Hematopoietic multipotent progenitor cell treated with erythropoietin and hydrocortisone succinate and interleukin-3 and kit ligand, for 4 days (in vitro differentiated cells): Measurements from ENCODE around the gene LTA4H.

Experiments
- DNase-seq: peaks from one replicate; pipeline ENCODE4 v3.0.0-alpha.2; 2015

Gene LTA4H

DNA sequence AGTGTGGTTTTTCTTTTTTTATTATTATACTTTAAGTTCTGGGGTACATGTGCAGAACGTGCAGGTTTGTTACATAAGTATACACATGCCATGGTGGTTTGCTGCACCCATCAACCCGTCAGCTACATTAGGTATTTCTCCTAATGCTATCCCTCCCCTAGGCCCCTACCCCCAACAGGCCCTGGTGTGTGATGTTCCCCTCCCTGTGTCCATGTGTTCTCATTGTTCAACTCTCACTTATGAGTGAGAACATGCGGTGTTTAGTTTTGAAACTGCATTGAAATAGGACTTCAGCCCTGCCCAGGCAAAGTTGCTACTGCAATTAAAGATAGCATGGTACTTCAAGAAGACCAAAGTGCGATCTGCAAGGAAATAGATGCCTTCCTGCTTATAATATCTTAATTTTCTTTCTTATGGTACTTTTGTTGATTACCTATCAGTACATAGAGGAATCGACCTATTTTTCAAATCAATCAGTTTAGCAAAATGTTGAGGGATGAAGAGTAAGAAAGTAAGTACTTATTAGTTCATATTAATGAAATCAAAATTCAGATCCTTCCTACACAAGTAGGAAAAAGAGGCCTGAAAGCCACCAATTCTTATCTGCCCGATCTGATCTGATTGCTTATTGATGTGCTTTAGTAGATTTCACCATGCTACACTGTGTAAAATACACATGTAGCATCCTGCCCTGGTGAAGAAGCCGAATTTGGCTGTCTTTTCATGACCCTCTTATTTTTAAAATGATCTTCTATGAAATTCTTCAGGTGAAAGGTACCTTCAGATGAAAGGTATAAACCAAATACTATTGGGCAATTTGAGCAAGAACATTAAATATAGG lies 1.6 kb downstream of the LTA4H start:
- peak; percentile 32 for DNase-seq

DNA sequence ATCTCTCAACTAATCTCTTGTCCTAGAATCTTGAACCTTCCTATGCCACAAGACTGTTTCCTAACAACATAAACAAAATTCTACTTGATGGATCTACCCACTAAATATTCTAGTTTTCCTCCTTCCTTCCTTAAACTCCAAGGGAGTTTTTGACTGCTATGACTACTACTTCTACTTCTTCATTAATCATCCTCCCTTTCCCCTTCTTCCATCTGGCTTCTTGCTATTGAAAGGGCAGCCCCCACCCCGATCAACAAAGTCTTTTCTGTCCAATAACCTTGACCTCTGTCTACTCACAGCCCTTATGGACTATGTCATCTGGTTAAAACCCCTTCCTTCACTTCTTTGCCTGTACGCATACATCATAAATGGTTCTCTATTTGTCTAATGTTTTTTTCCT lies 5.6 kb downstream of the LTA4H start:
- DNase-seq, result no peak

DNA sequence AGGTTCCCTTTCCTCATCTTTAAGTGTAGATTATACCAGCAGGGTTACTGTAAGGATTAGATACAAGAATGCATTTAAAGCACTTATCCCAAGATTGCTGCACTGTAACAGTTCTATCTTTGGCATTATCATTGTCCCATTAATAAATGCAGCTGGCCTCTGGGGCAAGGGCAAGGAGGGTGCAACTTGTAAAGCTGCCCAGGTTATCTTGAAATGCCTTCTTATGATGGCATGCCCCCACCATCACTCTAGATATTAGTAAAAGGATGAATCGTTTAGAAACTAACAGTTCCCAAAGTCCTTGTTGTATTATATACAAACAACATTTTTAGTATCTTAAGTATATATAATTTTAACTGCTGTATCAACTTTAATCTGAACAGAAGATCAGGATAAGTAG lies 6.8 kb downstream of the LTA4H start:
- no peak for DNase-seq

DNA sequence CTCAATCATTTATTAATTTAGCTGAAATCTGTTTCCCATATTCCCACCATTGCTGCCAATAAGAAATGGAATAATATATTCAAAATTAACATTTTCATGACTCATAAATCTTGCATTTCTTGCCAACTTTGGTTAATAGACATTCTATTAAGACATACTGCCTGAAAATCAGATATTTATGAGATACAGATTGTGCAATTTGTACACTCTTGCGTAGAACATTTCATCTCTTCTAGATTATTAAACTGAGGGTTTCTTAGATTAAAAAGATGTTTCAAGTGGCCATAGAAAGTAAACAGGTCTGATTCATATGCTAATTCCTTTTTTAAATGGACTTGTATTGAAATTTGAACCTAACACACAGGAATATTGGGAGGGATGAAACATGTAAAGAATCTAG lies 9.1 kb downstream of the LTA4H start:
- no peak for DNase-seq

DNA sequence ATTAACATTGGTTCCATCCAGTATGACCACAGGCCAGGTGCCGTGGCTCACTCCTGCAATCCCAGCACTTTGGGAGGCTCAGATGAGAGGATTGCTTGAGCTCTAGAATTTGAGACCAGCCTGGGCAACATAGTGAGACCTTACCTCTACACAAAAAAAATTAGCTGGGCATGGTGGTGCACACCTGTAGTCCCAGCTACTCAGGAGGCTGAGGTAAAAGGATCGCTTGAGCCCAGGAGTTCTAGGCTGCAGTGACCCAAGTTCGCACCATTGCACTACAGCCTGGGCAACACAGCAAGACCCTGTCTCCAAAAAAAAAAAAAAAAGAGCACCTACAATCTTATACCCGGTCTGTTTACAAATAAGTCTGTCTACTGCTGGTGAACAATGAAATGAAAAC lies 9.9 kb downstream of the LTA4H start:
- no peak for DNase-seq

DNA sequence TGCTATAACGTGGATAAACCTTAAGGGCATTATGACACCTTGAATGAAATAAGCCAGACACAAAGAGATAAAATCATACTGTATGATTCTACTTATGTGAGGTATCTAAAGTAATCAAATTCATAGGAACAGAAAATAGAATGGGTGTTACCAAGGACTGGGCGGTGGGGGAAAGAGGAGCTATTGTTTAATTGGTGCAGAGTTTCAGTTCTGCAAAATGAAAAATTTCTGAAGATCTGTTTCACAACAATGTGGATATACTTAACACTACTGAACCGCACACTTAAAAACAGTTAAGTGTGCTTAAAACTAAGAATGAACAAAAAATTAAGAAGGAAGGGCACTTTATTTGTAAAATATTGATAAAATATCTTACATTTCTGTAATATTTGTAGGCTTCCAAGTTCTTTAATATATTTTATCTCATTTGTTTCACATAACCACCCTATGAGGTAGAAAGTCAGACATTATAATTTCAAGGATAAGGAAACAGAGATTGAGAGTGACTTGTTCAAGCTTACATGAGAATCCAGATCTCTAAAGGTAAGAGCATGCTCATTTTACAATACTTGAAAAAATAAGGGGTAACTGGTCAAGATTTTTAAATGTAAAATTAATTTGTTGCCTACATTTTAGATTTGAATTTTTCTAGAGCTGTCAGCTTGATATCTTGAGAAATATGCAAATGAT lies 14.9 kb downstream of the LTA4H start:
- DNase-seq, result no peak

DNA sequence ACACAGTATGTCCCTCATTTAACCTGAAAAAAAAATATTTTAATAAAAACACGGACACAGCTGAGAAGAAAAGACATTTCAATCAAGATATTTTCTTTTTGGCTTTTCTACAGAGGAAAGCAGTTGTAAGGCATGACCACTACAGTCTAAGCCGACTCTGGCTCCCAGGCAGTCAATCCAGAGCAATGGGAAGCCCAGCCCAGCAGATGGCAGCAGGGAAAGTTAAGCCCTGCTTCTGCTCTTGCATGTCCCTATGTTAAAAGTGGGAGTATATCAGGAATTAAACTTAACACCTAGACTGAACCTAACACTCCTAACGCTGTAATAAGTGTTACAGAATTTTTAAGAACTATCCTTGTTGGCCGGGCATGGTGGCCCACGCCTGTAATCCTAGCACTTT lies 19.7 kb downstream of the LTA4H start:
- peak; percentile 51 for DNase-seq

DNA sequence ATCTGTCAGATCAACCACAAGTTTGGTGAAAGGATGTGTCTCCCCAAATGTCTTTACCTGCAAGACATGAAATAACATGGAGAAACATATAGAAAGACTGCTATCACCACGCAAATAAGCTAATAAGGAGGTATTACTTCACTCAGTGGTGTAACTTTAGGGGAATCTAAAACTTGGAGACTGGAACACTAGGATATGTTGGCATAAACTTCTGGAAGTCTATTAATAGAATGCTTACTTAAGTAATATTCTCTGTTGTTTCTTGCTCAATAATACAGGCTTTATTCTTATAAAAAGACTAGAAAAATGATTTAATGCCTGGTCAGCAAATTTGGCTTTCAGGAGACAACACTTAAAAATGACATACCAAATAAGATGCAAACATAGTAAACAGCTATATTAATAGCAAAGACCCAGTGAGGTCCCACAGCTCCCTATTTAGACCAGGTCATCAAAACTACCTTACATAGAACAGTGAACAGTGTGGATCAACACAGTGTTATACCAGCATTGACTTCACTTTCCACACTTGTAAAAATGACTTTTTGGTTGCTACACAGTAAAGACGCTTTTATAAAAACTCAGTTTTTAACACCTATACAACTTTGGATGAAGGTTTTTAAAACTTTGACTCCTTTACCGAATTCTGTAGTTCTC lies 20.3 kb downstream of the LTA4H start:
- DNase-seq, result no peak

DNA sequence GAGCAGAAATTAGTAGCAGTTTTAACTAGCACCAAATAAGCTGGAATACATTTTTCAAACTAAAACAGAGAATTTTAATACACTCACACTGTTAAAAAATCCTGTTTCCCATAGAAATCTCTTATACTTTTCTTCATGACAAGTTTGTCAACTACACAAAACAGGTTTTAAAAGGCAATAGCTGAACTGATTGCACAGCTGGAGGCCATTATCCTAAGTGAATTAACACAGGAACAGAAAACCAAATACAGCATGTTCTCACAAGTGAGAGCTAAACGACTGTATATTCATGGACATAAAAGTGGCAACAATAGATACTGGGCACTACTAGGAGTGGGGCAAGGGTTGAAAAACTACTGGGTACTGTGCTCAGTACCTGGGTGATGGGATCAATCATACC lies 27.7 kb downstream of the LTA4H start:
- no peak for DNase-seq

DNA sequence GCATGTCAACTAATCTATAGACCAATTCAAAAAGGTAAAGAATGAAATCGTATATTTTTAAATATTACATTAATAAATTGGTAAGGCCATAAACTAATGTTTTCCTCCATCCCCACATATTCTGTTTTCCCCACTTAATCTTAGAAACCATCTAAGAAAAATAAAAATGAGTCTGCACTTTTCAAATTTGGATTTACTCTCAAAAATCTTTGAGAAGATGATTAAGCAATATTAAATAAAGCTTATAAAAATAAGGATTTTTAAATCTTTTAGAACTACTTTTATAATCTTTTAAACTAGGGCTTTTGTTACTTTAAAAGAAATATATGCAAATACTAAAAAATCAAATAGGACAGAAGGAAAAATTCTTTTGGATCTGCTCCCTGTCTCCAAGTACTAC lies 28.7 kb downstream of the LTA4H start:
- DNase-seq, result no peak

DNA sequence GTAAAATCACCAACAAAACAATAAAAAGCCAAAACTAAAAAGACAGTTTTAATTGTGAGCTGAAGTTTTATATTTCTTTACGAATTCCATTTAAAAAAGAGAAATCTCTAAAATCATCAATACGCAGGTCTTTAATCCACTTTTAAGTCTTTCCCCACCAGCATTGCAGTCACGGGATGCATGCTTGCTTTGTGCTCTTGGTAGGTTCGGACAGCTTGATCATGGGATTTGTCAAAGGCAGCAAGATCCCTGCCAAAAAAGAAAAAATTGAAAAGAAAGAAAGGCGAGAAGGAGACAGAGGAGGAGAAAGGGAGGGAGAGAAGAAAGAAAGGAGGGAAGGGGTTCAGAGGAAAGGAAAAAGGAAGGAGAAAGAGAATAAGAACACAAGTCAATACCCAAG lies 34.5 kb downstream of the LTA4H start:
- no peak for DNase-seq

DNA sequence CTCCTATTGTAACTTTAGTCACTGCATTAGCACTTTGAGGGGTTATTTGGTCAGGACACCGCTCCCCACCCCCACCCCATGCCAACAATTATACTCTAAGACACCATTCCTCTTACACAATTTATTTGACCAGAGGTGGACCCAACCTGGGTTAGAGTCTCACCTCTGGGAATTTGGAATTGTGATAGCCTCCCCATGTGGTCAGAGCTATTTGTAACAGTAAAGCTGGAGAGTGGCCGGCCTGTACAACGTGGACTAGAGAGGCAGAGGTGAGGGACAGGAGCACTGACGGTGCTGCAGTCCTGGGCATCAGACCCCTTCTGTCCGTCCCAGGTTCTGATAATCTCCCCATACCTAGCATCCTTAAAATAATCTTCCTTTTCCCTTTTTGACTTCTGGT lies 35.9 kb downstream of the LTA4H start:
- no peak for DNase-seq

DNA sequence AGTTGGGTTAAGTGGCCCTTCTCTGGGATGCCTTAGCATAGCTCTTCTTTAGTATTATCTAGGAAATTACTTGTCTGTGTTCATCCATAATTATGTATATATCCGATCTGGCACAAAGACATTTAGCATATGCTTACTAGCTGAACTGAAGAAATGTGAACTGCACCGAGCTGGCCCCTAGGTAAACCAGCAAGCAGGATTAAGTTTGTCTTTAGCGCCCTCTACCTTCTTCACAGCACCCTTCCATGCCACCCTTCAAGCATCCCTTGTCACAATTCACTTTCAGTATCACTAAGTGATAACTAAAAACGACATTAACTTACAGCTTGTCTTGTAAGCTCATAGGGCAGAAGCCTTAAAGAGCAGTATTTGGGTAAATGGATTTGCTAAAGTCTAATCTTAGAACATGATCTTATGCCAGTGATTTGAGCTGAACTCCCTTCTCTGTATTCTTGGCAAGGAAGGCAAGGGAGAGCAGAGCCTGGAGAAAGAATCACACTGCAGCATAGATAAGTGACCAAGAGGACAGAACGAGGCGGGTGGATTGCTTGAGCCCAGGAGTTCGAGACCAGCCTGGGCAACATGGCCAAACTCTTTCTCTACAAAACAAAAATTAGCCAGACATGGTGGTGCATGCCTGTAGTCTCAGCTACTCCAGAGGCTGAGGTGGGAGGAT lies 36.6 kb downstream of the LTA4H start:
- peak; percentile 90 for DNase-seq

DNA sequence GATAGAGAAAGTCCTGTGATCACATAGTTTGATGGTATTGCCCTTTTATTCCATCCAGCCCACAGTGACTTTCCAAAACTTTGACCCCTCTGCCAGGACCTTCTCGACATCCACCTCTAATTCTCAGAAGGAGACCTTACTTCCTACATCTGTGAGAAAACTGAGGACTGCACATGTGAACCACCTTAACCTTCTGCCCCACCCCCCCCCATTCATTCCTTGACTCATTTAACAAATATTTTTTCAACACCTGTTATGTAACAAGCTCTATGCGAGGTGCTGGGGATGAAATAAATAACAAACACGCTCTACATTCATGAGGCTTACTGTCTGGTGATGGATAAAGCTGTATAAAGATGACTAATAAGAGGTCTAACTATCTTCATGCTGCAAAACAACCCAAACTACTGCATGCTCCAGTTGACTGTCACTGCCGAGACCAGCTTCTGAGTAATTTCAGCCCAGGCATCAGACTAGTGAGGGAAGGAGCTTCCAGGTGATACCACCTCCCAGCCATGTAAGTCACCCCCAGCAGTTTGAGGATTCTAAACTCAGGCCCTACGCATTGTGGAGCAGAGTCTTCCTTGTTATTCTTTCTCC lies 37.4 kb downstream of the LTA4H start:
- DNase-seq, result no peak

DNA sequence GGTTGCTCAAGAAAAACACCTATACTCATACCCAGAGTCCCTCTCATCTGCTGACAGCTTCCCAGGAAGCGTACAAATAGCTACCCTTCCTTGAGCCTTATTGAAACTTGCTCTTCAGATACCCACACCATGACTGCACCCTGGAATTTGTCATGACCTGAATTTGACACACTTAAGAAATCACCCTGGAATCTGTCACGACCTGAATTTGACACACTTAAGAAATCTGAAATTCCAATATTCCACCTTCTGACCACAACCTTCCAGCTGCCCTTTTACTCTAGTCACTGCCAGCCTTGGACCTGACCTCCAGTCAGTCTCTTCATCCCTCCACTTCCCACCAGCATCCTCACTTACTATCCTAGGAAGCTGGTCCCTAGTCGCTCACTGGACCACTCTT lies 38.1 kb downstream of the LTA4H start:
- no peak for DNase-seq

DNA sequence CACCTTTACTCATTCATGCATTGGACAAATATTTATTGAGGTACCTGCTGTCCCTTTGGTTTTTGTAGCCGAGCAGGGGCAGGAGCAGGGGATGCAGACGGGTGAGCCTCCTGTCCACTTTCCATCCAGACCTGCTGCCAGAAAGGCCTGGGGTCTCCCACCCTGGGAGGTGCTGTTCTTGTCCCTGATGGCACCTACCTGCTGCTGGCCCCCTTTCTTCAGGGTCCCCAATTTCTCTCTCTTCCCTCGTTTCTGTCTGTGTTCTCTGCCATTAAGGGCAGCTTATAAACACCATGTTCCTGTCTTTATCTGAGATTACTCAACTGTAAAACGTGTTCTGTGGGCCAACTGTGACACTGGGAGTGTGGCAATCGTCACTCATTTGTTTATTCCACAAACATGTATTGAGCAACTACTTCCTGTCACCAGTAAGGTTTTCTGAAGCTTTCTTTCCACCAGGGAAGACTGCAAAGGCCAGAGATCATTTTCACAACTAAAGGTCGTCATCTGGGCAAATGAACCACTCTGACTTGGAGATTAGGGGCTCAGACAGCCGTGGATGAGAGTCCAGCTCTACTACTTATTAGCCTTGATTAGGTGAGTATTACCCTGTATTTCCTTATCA lies 39.2 kb downstream of the LTA4H start, which contains the start of gene HAL:
Gene HAL, minus strand, starts transcription at position 311 of the 625 bp plus-strand sequence. CDS start 434 bp downstream, outside the sequence.
- peak; percentile 83 for DNase-seq

DNA sequence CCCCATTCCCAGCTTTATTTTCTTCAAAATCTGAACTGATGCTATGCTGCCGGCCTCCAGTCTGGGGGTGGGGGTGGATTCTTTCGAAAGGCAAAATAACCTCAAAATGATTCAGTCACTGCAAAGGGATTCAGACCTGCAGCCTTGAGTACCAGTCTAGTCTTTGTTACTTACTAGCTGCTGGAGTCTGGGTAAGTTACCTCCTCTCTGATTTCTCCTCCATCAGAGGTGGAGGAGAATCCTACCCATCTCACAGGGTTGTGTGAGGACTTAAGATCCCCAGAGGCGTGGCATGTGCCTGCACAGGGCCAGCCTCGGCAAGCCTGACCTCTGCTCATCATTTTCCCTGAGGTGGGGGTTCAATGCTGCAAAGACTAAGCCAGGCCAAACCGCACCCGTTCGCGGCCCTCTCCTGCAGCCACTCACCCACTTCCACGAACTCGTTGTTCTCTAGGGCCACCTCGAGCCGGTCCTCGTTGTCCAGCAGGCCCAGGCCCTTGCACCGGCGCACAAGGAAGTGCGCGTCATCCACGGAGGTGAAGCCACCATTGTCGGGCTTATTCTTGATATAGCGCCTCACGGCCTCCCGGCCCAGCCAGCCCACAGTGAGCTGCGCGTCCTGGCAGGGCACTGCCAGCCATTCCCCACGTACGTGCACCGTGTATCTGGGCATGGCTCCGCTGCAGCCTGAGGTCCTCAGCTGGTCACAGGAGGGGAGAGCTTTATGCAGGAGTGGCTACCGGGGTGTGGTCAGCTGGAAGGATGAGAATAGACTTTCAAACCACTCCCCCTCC lies 40.0 kb downstream of the LTA4H start:
- no peak for DNase-seq

DNA sequence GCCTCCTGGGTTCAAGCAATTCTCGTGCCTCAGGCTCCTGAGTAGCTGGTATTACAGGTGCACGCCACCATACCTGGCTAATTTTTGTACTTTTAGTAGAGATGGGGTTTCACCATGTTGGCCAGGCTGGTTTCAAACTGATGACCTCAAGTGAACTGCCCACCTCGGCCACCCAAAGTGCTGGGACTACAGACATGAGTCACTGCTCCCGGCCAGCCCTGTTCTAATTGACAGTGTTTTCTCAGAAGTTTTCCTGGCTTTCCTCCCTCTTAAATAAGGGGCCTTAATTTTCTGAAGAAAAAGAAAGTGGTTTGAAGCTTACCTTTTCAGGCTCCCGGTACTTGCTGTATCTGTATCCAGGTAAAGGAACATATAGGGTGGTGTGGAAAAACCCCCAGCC lies 40.9 kb downstream of the LTA4H start:
- DNase-seq, result no peak

DNA sequence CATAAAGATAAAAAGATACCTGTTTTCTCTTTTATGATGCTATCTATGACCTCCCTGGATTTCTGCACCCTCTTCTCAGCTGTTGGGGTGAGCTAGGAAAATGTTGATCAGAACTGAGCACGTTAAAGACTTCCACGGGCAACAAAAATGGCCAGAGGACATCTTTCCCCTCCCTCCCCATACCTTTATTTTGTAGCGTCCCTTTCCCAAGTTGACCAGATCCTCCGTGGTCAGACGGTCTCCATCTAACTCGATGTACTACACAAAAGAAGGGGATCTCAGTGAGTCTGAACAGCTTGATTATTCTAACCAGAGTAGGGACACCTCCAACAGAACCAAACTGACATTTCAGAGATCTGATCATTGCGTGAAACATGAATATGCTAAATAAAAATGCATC lies 41.5 kb downstream of the LTA4H start:
- DNase-seq, result no peak

DNA sequence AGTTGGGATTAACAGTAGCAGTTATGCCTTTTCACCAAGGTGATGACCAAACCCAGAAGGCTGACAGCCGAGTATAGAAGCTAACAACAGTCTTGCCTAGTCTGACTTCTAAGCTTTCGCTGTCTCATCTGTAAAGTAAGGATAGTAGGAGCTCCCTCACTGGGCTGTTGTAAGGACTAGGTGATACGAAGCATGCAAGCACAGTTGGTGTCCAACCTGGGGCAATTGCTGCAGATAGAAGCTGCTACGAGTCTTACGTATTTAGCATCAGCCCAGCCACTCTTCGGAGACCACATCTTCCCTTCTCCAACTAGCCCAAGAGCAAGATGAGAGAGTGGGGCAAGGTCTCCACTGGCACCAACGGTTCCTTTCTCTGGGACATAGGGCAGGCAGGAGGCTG lies 45.3 kb downstream of the LTA4H start:
- DNase-seq, result no peak

DNA sequence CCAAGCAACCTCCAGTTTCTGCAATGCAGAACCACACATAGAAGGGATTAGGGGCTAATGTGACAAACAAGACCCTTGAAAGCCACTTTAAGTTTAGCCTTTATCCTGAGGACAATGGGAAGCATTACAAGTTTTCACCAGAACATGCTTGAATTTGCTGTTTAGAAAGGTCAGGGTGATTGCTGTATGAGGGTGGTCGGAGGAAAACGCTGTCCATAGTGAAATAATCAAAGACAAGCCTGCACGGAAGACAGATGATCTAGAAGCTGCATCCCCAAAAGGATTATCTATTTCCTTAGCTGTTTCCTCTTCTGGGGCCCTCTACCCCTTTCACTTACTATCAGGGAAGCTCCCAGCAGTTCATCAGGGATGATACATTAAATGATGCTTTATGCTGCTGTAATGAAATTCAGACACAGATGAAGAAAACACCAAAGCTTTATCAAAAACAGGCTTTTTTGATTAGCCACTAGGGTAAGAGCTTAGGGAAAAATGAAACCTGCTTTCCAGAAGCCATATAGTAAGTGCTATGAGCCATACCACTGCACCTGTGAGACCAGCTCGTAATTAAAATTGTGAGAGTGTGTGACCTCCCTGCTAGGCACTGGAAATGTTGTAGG lies 45.8 kb downstream of the LTA4H start:
- peak; percentile 50 for DNase-seq
